Activated T-helper 1 cell treated with anti-CD3 and anti-CD28 coated beads, Interleukin-12 subunit alpha, Interleukin-12 subunit beta, Interleukin-2, Interleukin-4 antibody, amounts not matched to agents 30 ng/mL and 10 ng/mL and 1 ng/mL, durations not matched to agents 14 hours and 24 hours and 36 hours (primary cell): Measurements from ENCODE around the gene TAP2. TPM values are rescaled to one million over a fixed set of nuclear protein-coding genes. Genes with fewer than 3 reads are reported as not detected.

Experiments
- DNase-seq: peaks from one replicate; pipeline ENCODE4 v3.0.0; 2021; ENCODE audit warnings: low spot score
- H3K27ac Mint-ChIP-seq: one replicate; pipeline ENCODE4 v1.8.0; 2021; ENCODE audit warnings: mild to moderate bottlenecking, mixed read lengths
- H3K27me3 Mint-ChIP-seq: one replicate; pipeline ENCODE4 v1.8.0; 2022; ENCODE audit warnings: mild to moderate bottlenecking, moderate library complexity, mixed read lengths; ENCODE audit not compliant: insufficient read depth
- H3K36me3 Mint-ChIP-seq: one replicate; pipeline ENCODE4 v1.8.0; 2021; ENCODE audit warnings: low read depth, mixed read lengths
- H3K4me1 Mint-ChIP-seq: one replicate; pipeline ENCODE4 v1.8.0; 2021; ENCODE audit warnings: low read depth, mixed read lengths
- H3K4me3 Mint-ChIP-seq: one replicate; pipeline ENCODE4 v1.8.0; 2021; ENCODE audit warnings: mild to moderate bottlenecking, moderate library complexity, mixed read lengths
- H3K9me3 Mint-ChIP-seq: one replicate; pipeline ENCODE4 v1.8.0; 2021; ENCODE audit warnings: mixed read lengths
- intact Hi-C: fragments of 100-400 bp; cut with micrococcal nuclease; formaldehyde crosslinking; loops from one replicate; pipeline ENCODE4 v1.15.1; 2024
- total RNA-seq: library from RNA; stranded (reverse); gene quantifications from 2 replicates; pipeline ENCODE4 v1.2.3, GENCODE V29; 2022

The TAP2 gene
- total RNA-seq, 1 donor from 2014 or later, result 160 TPM

GRCh38 chr6:32867022-32867477 is 28.5 kb upstream of the TAP2 start:
- no peak for DNase-seq
- Mint-ChIP-seq H3K27me3 (peaks cover 1% of the 10 kb centered on the region), H3K36me3 (peaks cover 14% of the 10 kb centered on the region), H3K4me1 (peaks cover 36% of the 10 kb centered on the region), H3K9me3 (no peaks in the 10 kb centered on the region), H3K27ac (peak overlapping the region; percentile 85), H3K4me3 (peak overlapping the region; percentile 30)
- intact Hi-C loops, result no loop called here

- DNase-seq, result no peak
- H3K4me3 Mint-ChIP-seq, result no peak overlapping the region
- intact Hi-C loops, result no loop called here
- peaks cover 1% of the 10 kb centered on the region for H3K27me3 Mint-ChIP-seq
- peak overlapping the region; percentile 61 for H3K27ac Mint-ChIP-seq
- H3K9me3 Mint-ChIP-seq, result no peaks in the 10 kb centered on the region
- peaks cover 38% of the 10 kb centered on the region for H3K4me1 Mint-ChIP-seq
- H3K36me3 Mint-ChIP-seq, result peaks cover 22% of the 10 kb centered on the region
Observed at GRCh38 chr6:32865724-32866443, 27.3 kb upstream of the TAP2 start.

GRCh38 chr6:32862725-32863124 is 24.2 kb upstream of the TAP2 start:
- intact Hi-C loops, result no loop called here
- no peaks in the 10 kb centered on the region for H3K9me3 Mint-ChIP-seq
- no peaks in the 10 kb centered on the region for H3K27me3 Mint-ChIP-seq
- H3K4me3 Mint-ChIP-seq, result no peak overlapping the region
- peaks cover 58% of the 10 kb centered on the region for H3K4me1 Mint-ChIP-seq
- DNase-seq, result no peak
- H3K36me3 Mint-ChIP-seq, result peaks cover 48% of the 10 kb centered on the region
- no peak overlapping the region for H3K27ac Mint-ChIP-seq

GRCh38 chr6:32860674-32861073 is 22.1 kb upstream of the TAP2 start:
- H3K4me3 Mint-ChIP-seq, result no peak overlapping the region
- intact Hi-C loops, result no loop called here
- peaks cover 64% of the 10 kb centered on the region for H3K36me3 Mint-ChIP-seq
- peaks cover 55% of the 10 kb centered on the region for H3K4me1 Mint-ChIP-seq
- peak overlapping the region; percentile 19 for H3K27ac Mint-ChIP-seq
- H3K9me3 Mint-ChIP-seq, result no peaks in the 10 kb centered on the region
- no peak for DNase-seq
- H3K27me3 Mint-ChIP-seq, result no peaks in the 10 kb centered on the region

- no peak overlapping the region for H3K4me3 Mint-ChIP-seq
- peak overlapping the region; percentile 53 for H3K27ac Mint-ChIP-seq
- intact Hi-C loops, result loop anchor here (10.0 kb wide), 1 partner anchor 1043 kb away; the partner anchor contains the start of genes HSPA1A and HSPA1L
- H3K9me3 Mint-ChIP-seq, result no peaks in the 10 kb centered on the region
- DNase-seq, result no peak
- H3K36me3 Mint-ChIP-seq, result peaks cover 68% of the 10 kb centered on the region
- H3K27me3 Mint-ChIP-seq, result no peaks in the 10 kb centered on the region
- peaks cover 57% of the 10 kb centered on the region for H3K4me1 Mint-ChIP-seq
Observed at GRCh38 chr6:32858194-32858593, 19.7 kb upstream of the TAP2 start.

GRCh38 chr6:32857156-32857891 is 18.8 kb upstream of the TAP2 start:
- H3K9me3 Mint-ChIP-seq, result no peaks in the 10 kb centered on the region
- DNase-seq, result no peak
- H3K27me3 Mint-ChIP-seq, result no peaks in the 10 kb centered on the region
- peaks cover 70% of the 10 kb centered on the region for H3K36me3 Mint-ChIP-seq
- peaks cover 58% of the 10 kb centered on the region for H3K4me1 Mint-ChIP-seq
- intact Hi-C loops, result loop anchor here (10.0 kb wide), 1 partner anchor 1043 kb away; the partner anchor contains the start of genes HSPA1A and HSPA1L
- H3K27ac Mint-ChIP-seq, result peak overlapping the region; percentile 31
- H3K4me3 Mint-ChIP-seq, result peak overlapping the region; percentile 40

GRCh38 chr6:32855467-32856174 is 17.1 kb upstream of the TAP2 start:
- Mint-ChIP-seq H3K36me3 (peaks cover 75% of the 10 kb centered on the region), H3K27me3 (no peaks in the 10 kb centered on the region), H3K4me3 (peak overlapping the region; percentile 98), H3K27ac (peak overlapping the region; percentile 99), H3K9me3 (no peaks in the 10 kb centered on the region), H3K4me1 (peaks cover 70% of the 10 kb centered on the region)
- intact Hi-C loops, result loop anchor here (10.0 kb wide), 1 partner anchor 1041 kb away; the partner anchor contains the start of genes HSPA1A and HSPA1L
- no peak for DNase-seq

GRCh38 chr6:32854376-32855178 is 16.0 kb upstream of the TAP2 start:
- intact Hi-C loops, result loop anchor here (1.0 to 10.0 kb wide), 8 partner anchors 14 to 1282 kb away; partner anchors contain the start of genes AGPAT1, HLA-DQB1, HSPA1A and HSPA1L
- Mint-ChIP-seq H3K4me1 (peaks cover 74% of the 10 kb centered on the region), H3K9me3 (no peaks in the 10 kb centered on the region), H3K36me3 (peaks cover 80% of the 10 kb centered on the region), H3K27me3 (no peaks in the 10 kb centered on the region), H3K4me3 (peak overlapping the region; percentile 98), H3K27ac (peak overlapping the region; percentile 99)
- DNase-seq, result peak; percentile 67

- no peaks in the 10 kb centered on the region for H3K27me3 Mint-ChIP-seq
- no peaks in the 10 kb centered on the region for H3K9me3 Mint-ChIP-seq
- peak within 1 kb of the TSS; percentile 99 for H3K27ac Mint-ChIP-seq
- DNase-seq, result peak; percentile 92
- peak within 1 kb of the TSS; percentile 98 for H3K4me3 Mint-ChIP-seq
- peaks cover 79% of the 10 kb centered on the region for H3K36me3 Mint-ChIP-seq
- peaks cover 71% of the 10 kb centered on the region for H3K4me1 Mint-ChIP-seq
- intact Hi-C loops, result loop anchor here (1.0 to 10.0 kb wide), 13 partner anchors 9 to 1281 kb away; partner anchors contain the start of genes AGPAT1, ATF6B, HLA-DQB1 and HSPA1A
Observed at GRCh38 chr6:32853541-32854375, 15.2 kb upstream of the TAP2 start, which contains the start of the genes PSMB9 and TAP1. Gene PSMB9 (plus strand): TSS chr6:32854192. CDS start chr6:32854230, 38 bp downstream. Gene TAP1 (minus strand): TSS chr6:32853704. CDS start chr6:32853636, 68 bp downstream.

GRCh38 chr6:32852844-32853540 is 14.5 kb upstream of the TAP2 start:
- peak; percentile 47 for DNase-seq

More at GRCh38 chr6:32852844-32853540, 14.5 kb upstream of the TAP2 start:
- intact Hi-C loops, result loop anchor here (1.0 to 10.0 kb wide), 10 partner anchors 9 to 1281 kb away; partner anchors contain the start of genes AGPAT1, ATF6B, HLA-DQB1 and HSPA1A
- Mint-ChIP-seq H3K27me3 (no peaks in the 10 kb centered on the region), H3K4me1 (peaks cover 71% of the 10 kb centered on the region), H3K36me3 (peaks cover 79% of the 10 kb centered on the region), H3K4me3 (peak overlapping the region; percentile 98), H3K27ac (peak overlapping the region; percentile 94), H3K9me3 (no peaks in the 10 kb centered on the region)
